ENCODE measurements around the gene PP2D1.

GRCh38 chr3:19940643-19941042 lies 71.4 kb downstream of the PP2D1 start:
- TF ChIP-seq POLR2A (IDR thresholded peaks at IDR 0.05; ENCODE audit: control extremely low read depth in 1 of 2, low read depth in 2 of 2, low read length in 2 of 2) (no peak), RBBP5 (IDR thresholded peaks at IDR 0.05; ENCODE audit: borderline replicate concordance, low read depth, low read length) (no peak)
- TF ChIP-seq, protein P1, sequence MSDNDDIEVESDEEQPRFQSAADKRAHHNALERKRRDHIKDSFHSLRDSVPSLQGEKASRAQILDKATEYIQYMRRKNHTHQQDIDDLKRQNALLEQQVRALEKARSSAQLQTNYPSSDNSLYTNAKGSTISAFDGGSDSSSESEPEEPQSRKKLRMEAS (IDR thresholded peaks at IDR 0.05): no peak

Measured in H1 (cell line).